ENCODE results near the gene RGS6. TPM values are rescaled to one million over a fixed set of nuclear protein-coding genes. Genes with fewer than 3 reads are reported as not detected.

Gene RGS6
- total RNA-seq, 2 donors from 2014 or later = 1.4 to 4.7 TPM

DNA sequence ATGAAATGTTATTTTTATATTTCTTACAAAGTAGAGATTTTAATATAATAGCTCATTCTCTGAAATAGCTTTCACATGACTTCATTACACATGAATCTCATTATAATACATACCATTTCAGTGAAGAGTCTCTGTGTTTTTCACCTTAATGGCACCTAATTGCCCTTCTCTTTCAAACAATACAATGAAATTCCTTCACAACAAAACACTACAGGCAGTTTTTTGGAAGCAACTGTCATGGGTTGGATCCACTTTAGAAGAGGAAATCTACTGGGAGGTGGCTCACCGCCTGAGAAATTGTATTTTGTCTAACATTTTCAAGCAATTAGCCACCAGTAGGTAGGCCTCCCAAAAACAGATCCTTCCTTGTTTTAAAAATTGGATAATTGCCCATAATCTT is 40.3 kb upstream of the RGS6 start:
- Histone ChIP-seq H3K4me1 (ENCODE audit: control insufficient read depth in 1 of 2, low read depth in 2 of 2) (no peaks in the 10 kb centered on the region), H3K27ac (no peak overlapping the region), H3K36me3 (no peaks in the 10 kb centered on the region), H3K9me3 (no peaks in the 10 kb centered on the region), H3K4me3 (no peak overlapping the region), H3K27me3 (replicated peaks; ENCODE audit: insufficient read depth) (no peaks in the 10 kb centered on the region)
- ATAC-seq (ENCODE audit: insufficient number of reproducible peaks, low FRiP score, low read depth) = no peak
- TF ChIP-seq, protein P1, sequence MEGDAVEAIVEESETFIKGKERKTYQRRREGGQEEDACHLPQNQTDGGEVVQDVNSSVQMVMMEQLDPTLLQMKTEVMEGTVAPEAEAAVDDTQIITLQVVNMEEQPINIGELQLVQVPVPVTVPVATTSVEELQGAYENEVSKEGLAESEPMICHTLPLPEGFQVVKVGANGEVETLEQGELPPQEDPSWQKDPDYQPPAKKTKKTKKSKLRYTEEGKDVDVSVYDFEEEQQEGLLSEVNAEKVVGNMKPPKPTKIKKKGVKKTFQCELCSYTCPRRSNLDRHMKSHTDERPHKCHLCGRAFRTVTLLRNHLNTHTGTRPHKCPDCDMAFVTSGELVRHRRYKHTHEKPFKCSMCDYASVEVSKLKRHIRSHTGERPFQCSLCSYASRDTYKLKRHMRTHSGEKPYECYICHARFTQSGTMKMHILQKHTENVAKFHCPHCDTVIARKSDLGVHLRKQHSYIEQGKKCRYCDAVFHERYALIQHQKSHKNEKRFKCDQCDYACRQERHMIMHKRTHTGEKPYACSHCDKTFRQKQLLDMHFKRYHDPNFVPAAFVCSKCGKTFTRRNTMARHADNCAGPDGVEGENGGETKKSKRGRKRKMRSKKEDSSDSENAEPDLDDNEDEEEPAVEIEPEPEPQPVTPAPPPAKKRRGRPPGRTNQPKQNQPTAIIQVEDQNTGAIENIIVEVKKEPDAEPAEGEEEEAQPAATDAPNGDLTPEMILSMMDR (IDR thresholded peaks at IDR 0.05) = no peak
- DNase-seq (ENCODE audit: low spot score) = no peak

DNA sequence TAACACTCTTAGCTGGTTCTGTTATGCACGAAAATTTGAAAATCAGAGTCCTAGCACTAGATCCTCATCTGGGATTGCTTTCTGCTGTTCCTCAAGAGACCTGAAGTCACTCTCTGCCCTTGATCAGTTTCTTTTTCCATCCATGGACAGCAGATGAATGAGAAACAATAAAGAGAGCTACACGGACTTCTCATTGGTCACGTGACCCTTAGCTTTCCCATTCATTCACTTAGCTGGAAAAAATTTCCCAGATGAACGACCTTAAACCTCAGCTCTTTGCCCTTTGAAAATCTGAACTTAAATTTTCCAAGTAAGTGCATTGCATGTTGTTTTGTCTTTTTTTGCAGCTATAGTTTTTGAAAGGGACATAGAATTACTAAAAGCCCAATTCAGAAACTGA is 27.2 kb upstream of the RGS6 start:
- no peak overlapping the region for H3K4me3 ChIP-seq
- ATAC-seq (ENCODE audit: insufficient number of reproducible peaks, low FRiP score, low read depth) (no peak), DNase-seq (ENCODE audit: low spot score) (no peak)
- no peak overlapping the region for H3K27ac ChIP-seq
- H3K9me3 ChIP-seq = no peaks in the 10 kb centered on the region
- no peaks in the 10 kb centered on the region for H3K36me3 ChIP-seq
- no peaks in the 10 kb centered on the region for H3K27me3 ChIP-seq (replicated peaks; ENCODE audit: insufficient read depth)
- H3K4me1 ChIP-seq (ENCODE audit: control insufficient read depth in 1 of 2, low read depth in 2 of 2) = peaks cover 0 to 10% of the 10 kb centered on the region in 2 donors
- TF ChIP-seq, protein P1 (IDR thresholded peaks at IDR 0.05) = no peak

DNA sequence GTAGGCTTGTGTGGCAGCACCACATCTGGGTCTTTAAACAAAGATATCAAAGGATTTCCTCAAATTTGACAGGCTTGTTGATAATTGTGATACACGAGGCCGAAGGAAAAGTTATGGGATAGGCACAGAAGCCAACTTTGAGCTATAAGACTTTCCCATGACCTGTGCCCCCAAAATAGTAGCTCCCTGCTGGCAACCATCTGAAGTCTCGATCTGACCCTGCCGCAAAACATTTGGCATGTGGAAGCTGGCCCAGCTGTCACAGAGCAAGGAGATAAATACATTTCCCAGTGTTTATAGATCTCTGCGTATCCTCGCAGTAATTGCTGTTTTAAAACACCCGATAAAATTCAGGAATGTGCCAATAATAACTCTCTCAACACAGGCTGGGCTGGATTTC is 26.4 kb upstream of the RGS6 start:
- no peaks in the 10 kb centered on the region for H3K27me3 ChIP-seq (replicated peaks; ENCODE audit: insufficient read depth)
- H3K9me3 ChIP-seq = no peaks in the 10 kb centered on the region
- H3K27ac ChIP-seq = no peak overlapping the region
- H3K36me3 ChIP-seq = no peaks in the 10 kb centered on the region
- peaks cover 0 to 10% of the 10 kb centered on the region in 2 donors for H3K4me1 ChIP-seq (ENCODE audit: control insufficient read depth in 1 of 2, low read depth in 2 of 2)
- TF ChIP-seq, protein P1 (IDR thresholded peaks at IDR 0.05) = no peak
- DNase-seq (ENCODE audit: low spot score) (no peak), ATAC-seq (ENCODE audit: insufficient number of reproducible peaks, low FRiP score, low read depth) (no peak)
- H3K4me3 ChIP-seq = no peak overlapping the region

DNA sequence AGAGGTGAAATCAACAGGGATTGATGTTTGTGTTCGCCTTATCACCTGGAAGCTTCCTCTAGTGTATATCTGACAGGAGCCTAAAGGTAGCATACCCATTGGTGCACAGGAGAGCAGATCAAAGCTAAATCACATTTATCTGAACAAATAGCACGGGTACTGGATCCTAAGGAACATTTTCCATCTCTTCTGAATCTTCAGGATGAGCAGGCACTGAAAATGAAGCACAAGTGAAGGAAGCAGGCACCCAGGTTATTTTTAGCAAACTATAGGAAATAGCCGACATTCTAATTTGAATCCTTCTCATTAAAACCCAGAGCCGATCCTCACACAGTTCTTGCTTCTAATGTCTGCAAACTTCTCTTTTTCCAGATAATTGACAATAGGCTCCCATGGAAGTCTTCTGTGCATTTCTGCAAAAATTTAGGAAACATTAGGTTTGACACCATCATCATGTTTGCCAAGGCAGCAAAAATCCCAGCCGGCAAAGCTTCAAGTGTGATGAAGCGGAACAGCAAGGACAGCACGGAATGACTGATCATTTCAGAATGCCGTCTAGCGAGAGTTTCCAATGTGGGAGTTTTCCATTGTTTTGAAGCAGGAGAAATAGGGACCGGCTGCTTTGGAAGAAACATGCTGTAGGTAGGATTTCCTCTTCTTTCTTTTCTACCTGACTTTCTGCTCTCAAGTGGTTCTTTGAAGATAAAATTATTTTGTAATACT is 24.3 kb upstream of the RGS6 start:
- Histone ChIP-seq H3K27ac (no peak overlapping the region), H3K4me3 (no peak overlapping the region), H3K9me3 (no peaks in the 10 kb centered on the region), H3K36me3 (no peaks in the 10 kb centered on the region), H3K27me3 (replicated peaks; ENCODE audit: insufficient read depth) (no peaks in the 10 kb centered on the region), H3K4me1 (ENCODE audit: control insufficient read depth in 1 of 2, low read depth in 2 of 2) (peaks cover 0 to 10% of the 10 kb centered on the region in 2 donors)
- no peak for DNase-seq (ENCODE audit: low spot score)
- TF ChIP-seq, protein P1 (IDR thresholded peaks at IDR 0.05) = no peak
- no peak for ATAC-seq (ENCODE audit: insufficient number of reproducible peaks, low FRiP score, low read depth)

DNA sequence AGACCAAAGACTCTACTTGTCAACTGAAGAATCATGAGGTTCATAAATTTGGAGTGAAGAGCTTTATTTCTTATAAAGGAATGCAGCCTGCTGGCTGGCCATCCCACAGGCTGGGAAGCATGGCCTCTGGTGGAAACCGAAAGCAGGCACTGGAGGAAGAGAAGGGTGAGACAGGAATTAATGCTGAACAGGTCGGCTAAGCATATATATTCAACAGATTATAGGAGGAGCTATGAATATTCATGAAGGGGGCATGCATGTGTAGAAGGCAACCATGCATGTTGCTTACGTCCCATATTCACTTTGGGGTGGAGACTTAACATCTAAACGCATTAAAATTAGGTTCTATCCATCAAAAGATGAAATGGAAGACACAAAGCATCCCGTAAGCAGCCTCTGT is 20.6 kb upstream of the RGS6 start:
- TF ChIP-seq, protein P1 (IDR thresholded peaks at IDR 0.05) = no peak
- ATAC-seq (ENCODE audit: insufficient number of reproducible peaks, low FRiP score, low read depth) (no peak), DNase-seq (ENCODE audit: low spot score) (no peak)
- no peak overlapping the region for H3K4me3 ChIP-seq
- no peaks in the 10 kb centered on the region for H3K36me3 ChIP-seq
- H3K27ac ChIP-seq = no peak overlapping the region
- no peaks in the 10 kb centered on the region for H3K4me1 ChIP-seq (ENCODE audit: control insufficient read depth in 1 of 2, low read depth in 2 of 2)
- H3K9me3 ChIP-seq = no peaks in the 10 kb centered on the region
- H3K27me3 ChIP-seq (replicated peaks; ENCODE audit: insufficient read depth) = no peaks in the 10 kb centered on the region
